GM11168 (cell line): ENCODE data around the gene TOMM22.
"Not testable (repeated sequence)": the region's sequence is repeated elsewhere in the genome, so short reads cannot be mapped to it uniquely, and the experiment has no call there.

Experiments used
- in situ Hi-C: fragments of 300-500 bp; cut with MboI; formaldehyde crosslinking; loops from one replicate; pipeline ENCODE4 v1.12.0; 2022; ENCODE audit warnings: low sequenced_read_pairs; ENCODE audit not compliant: unreplicated experiment

Gene TOMM22

GRCh38 chr22:38681582-38682335, at the start of gene TOMM22:
Gene TOMM22 (plus strand): TSS chr22:38681957. CDS start chr22:38681979, 22 bp downstream.
- in situ Hi-C loops, result no loop called here

GRCh38 chr22:38632528-38632927, 49.2 kb upstream of the TOMM22 start:
- in situ Hi-C loops, result no loop called here

GRCh38 chr22:38638216-38638615, 43.5 kb upstream of the TOMM22 start:
- in situ Hi-C loops, result no loop called here

- in situ Hi-C loops, result no loop called here
Measured at GRCh38 chr22:38638728-38639127, 43.0 kb upstream of the TOMM22 start.

- in situ Hi-C loops, result no loop called here
Measured at GRCh38 chr22:38641476-38642040, 40.2 kb upstream of the TOMM22 start.

GRCh38 chr22:38644245-38644644, 37.5 kb upstream of the TOMM22 start:
- in situ Hi-C loops, result not testable (repeated sequence)

- in situ Hi-C loops, result no loop called here
Measured at GRCh38 chr22:38645430-38645829, 36.3 kb upstream of the TOMM22 start.

GRCh38 chr22:38649841-38650522, 31.8 kb upstream of the TOMM22 start:
- in situ Hi-C loops, result no loop called here

GRCh38 chr22:38652859-38653258, 28.9 kb upstream of the TOMM22 start:
- in situ Hi-C loops, result no loop called here

GRCh38 chr22:38653741-38654140, 28.0 kb upstream of the TOMM22 start:
- in situ Hi-C loops, result no loop called here

GRCh38 chr22:38655519-38656255, 26.1 kb upstream of the TOMM22 start:
- in situ Hi-C loops, result no loop called here

GRCh38 chr22:38656256-38657044, 25.3 kb upstream of the TOMM22 start, which contains the start of the genes CBY1 and FAM227A:
Gene CBY1 (plus strand): TSS chr22:38656638. CDS start chr22:38668055, 11,417 bp downstream.
Gene FAM227A (minus strand): TSS chr22:38656392. CDS start chr22:38650168, 6,224 bp downstream.
- in situ Hi-C loops, result no loop called here

- in situ Hi-C loops, result no loop called here
Measured at GRCh38 chr22:38657045-38657909, 24.5 kb upstream of the TOMM22 start.

GRCh38 chr22:38674888-38675287, 6.9 kb upstream of the TOMM22 start:
- in situ Hi-C loops, result no loop called here

GRCh38 chr22:38675833-38676232, 5.9 kb upstream of the TOMM22 start:
- in situ Hi-C loops, result no loop called here

- in situ Hi-C loops, result no loop called here
Measured at GRCh38 chr22:38684895-38685294, 3.1 kb downstream of the TOMM22 start.

- in situ Hi-C loops, result no loop called here
Measured at GRCh38 chr22:38685761-38686160, 4.0 kb downstream of the TOMM22 start.

GRCh38 chr22:38689651-38690050, 7.9 kb downstream of the TOMM22 start:
- in situ Hi-C loops, result no loop called here

- in situ Hi-C loops, result no loop called here
Measured at GRCh38 chr22:38694049-38694448, 12.3 kb downstream of the TOMM22 start.
